ENCODE measurements around the gene SPEF1. TPM values are rescaled to one million over a fixed set of nuclear protein-coding genes. Genes with fewer than 3 reads are reported as not detected.

Gene SPEF1
- total and polyA plus RNA-seq, 10 of the 15 experiments (the other 5 are each of a cell fraction or from before 2014, with no cell fraction given), result 0.12 TPM; not detected in 9

- CTCF ChIA-PET, result interaction anchor here (0.9 to 3.8 kb wide), 3 partner anchors 17 to 34 kb away, joined by 3 to 33 read pairs (median 3); partner anchors contain the start of genes ADISSP and AP5S1
These were observed 20.6 kb upstream of the SPEF1 start for GRCh38 chr20:3801846-3802245.

GRCh38 chr20:3801299-3801698 is 20.1 kb upstream of the SPEF1 start:
- no peaks in the 10 kb centered on the region for H3K27me3 ChIP-seq (replicated peaks in 1 of 2; ENCODE audit: control insufficient read depth in 2 of 2, insufficient read depth in 2 of 2, low read length in 1 of 2)
- CTCF ChIA-PET, result interaction anchor here (3.8 kb wide), 1 partner anchor 18 kb away, joined by 33 read pairs; the partner anchor contains the start of gene AP5S1
- H4K20me1 ChIP-seq (ENCODE audit: control insufficient read depth, insufficient read depth), result no peaks in the 10 kb centered on the region
- peaks cover 18% of the 10 kb centered on the region for H3K79me2 ChIP-seq (ENCODE audit: control insufficient read depth, insufficient read depth, low read length)
- in situ Hi-C loops (cut with MboI) (no loop called here), intact Hi-C loops (cut with micrococcal nuclease; ENCODE audit: unreplicated experiment) (no loop called here)
- ATAC-seq, result no peak
- H3K9ac ChIP-seq (ENCODE audit: control insufficient read depth, insufficient read depth, low read length), result no peak overlapping the region
- RAD21 ChIA-PET (ENCODE audit: unreplicated experiment), result no interaction called here
- WGBS (ENCODE audit: insufficient coverage, insufficient replicate concordance, low lambda C conversion rate, missing lambda C conversion rate), result 74% methylated on average over 4 of the region's 4 CpGs
- POLR2A ChIA-PET, result interaction anchor here (0.7 to 1.3 kb wide), 3 partner anchors 7 to 19 kb away, joined by 3 to 4 read pairs (median 3); partner anchors contain the start of gene AP5S1
- H2AFZ ChIP-seq (ENCODE audit: control insufficient read depth, low read depth, low read length), result no peak overlapping the region
- H3K4me1 ChIP-seq (ENCODE audit: control insufficient read depth, insufficient read depth, low read length), result peaks cover 41% of the 10 kb centered on the region
- peaks cover 23 to 28% of the 10 kb centered on the region in 2 experiments for H3K36me3 ChIP-seq (ENCODE audit: control insufficient read depth in 2 of 2, insufficient read depth in 2 of 2, low read length in 1 of 2)
- no peak for TF ChIP-seq KDM1A (IDR thresholded peaks at IDR 0.05; ENCODE audit: borderline replicate concordance)
- no peak for TF ChIP-seq EGR1 (IDR thresholded peaks at IDR 0.05; ENCODE audit: borderline replicate concordance in 1 of 2, low read depth in 2 of 2, low read length in 2 of 2)
- H3K9me3 ChIP-seq (replicated peaks; ENCODE audit: control insufficient read depth, insufficient read depth, low read length), result no peaks in the 10 kb centered on the region
- no TSS peak for BruUV-seq (replicated peaks)
- DNase-seq (ENCODE audit: low read depth, low spot score), result no peak
- no peak overlapping the region for H3K27ac ChIP-seq (ENCODE audit: control insufficient read depth, insufficient read depth)
- FAIRE-seq, result no peak
- SMC1A ChIA-PET (ENCODE audit: uncharacterized antibody, unreplicated experiment), result interaction anchor here (0.8 to 2.3 kb wide), 3 partner anchors 12 to 42 kb away, joined by 3 to 6 read pairs (median 6); no protein-coding TSS in a partner anchor
- no peak overlapping the region for H3K4me2 ChIP-seq (ENCODE audit: control insufficient read depth, insufficient read depth)
- H3K4me3 ChIP-seq, result no peak overlapping the region

More at GRCh38 chr20:3801846-3802245, 20.6 kb upstream of the SPEF1 start:
- BruUV-seq (replicated peaks), result no TSS peak
- H4K20me1 ChIP-seq (ENCODE audit: control insufficient read depth, insufficient read depth), result no peaks in the 10 kb centered on the region
- no peak overlapping the region for H3K4me2 ChIP-seq (ENCODE audit: control insufficient read depth, insufficient read depth)
- DNase-seq (ENCODE audit: low read depth, low spot score) (no peak), FAIRE-seq (no peak), ATAC-seq (no peak)
- SMC1A ChIA-PET (ENCODE audit: uncharacterized antibody, unreplicated experiment), result no interaction called here
- WGBS (ENCODE audit: insufficient coverage, insufficient replicate concordance, low lambda C conversion rate, missing lambda C conversion rate), result 90% methylated on average over 13 of the region's 13 CpGs
- H3K79me2 ChIP-seq (ENCODE audit: control insufficient read depth, insufficient read depth, low read length), result peaks cover 15% of the 10 kb centered on the region
- H3K36me3 ChIP-seq (ENCODE audit: control insufficient read depth in 2 of 2, insufficient read depth in 2 of 2, low read length in 1 of 2), result peaks cover 23 to 28% of the 10 kb centered on the region in 2 experiments
- H3K9me3 ChIP-seq (replicated peaks; ENCODE audit: control insufficient read depth, insufficient read depth, low read length), result no peaks in the 10 kb centered on the region
- H3K4me1 ChIP-seq (ENCODE audit: control insufficient read depth, insufficient read depth, low read length), result peaks cover 40% of the 10 kb centered on the region
- no peak overlapping the region for H3K4me3 ChIP-seq
- no peak overlapping the region for H3K9ac ChIP-seq (ENCODE audit: control insufficient read depth, insufficient read depth, low read length)
- no peak for TF ChIP-seq MYC (IDR thresholded peaks at IDR 0.05; ENCODE audit: insufficient read depth, insufficient read length, insufficient replicate concordance, low read length, severe bottlenecking)
- no peak for TF ChIP-seq SREBF1 (IDR thresholded peaks at IDR 0.05; ENCODE audit: low read length)
- no peak for TF ChIP-seq FOXK2 (IDR thresholded peaks at IDR 0.05)
- TF ChIP-seq PAX8 (IDR thresholded peaks at IDR 0.05), result no peak
- TF ChIP-seq POLR2AphosphoS5 (IDR thresholded peaks at IDR 0.05; ENCODE audit: low read length), result no peak
- TF ChIP-seq CEBPB (IDR thresholded peaks at IDR 0.05; ENCODE audit: borderline replicate concordance in 1 of 2, low read depth in 2 of 2, low read length in 2 of 2), result no peak
- POLR2A ChIA-PET, result interaction anchor here (0.7 kb wide), 1 partner anchor 11 kb away, joined by 4 read pairs; no protein-coding TSS in a partner anchor
- in situ Hi-C loops (cut with MboI), result no loop called here
- no peak overlapping the region for H3K27ac ChIP-seq (ENCODE audit: control insufficient read depth, insufficient read depth)
- RAD21 ChIA-PET (ENCODE audit: unreplicated experiment), result no interaction called here
- no peaks in the 10 kb centered on the region for H3K27me3 ChIP-seq (replicated peaks in 1 of 2; ENCODE audit: control insufficient read depth in 2 of 2, insufficient read depth in 2 of 2, low read length in 1 of 2)
- intact Hi-C loops (cut with micrococcal nuclease; ENCODE audit: unreplicated experiment), result no loop called here
- H2AFZ ChIP-seq (ENCODE audit: control insufficient read depth, low read depth, low read length), result no peak overlapping the region
